Activated T-cell treated with anti-CD3 and anti-CD28 coated beads, Interleukin-2, amount 50 U/mL, for 48 hours (primary cell): ENCODE data around the gene WHRN.

ENCODE experiments used
- DNase-seq, 2 experiments: peaks; one replicate each; pipeline ENCODE4 v3.0.0-alpha.2; 2020

The WHRN gene

DNA sequence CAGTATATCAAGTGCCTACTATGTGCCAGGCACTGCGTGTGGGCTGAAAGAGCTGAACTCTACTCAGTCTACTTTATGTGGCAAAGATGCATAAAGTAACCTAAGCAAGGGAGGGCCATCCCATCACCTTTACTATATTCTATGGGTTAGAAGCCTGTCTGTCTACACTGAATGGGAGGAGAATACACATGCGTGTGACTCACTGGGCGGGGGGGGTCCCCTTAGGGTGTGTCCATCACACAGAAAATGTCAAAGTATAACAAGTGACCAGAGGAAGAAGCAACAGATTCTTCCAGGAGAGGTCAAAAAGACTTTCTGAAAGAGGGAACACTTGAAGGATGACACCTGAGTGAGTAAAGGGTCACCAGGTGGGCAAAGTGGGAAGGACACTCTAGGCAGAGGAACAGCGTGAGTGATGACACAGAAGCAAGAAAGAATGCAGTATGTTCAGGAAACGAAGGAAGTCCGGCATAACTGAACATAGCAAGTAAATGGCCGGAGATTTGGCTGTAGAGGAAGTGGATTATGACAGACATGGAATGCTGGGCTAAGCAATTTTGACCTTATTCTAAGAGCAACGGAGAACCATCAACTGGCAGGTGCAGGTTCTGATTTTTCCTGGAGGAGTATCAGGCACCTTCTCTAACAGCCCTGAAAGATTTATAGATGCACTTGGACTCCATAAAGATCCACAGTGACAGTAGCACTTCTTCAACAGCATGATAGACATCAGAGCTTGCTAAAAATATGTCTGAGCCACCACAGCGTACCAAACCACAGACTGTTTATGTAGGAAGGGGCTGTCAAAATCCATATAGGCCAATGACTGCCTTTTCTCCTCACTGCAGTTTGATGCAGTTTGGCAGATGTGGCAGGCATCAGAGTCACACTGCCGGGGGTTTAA is 8.0 kb upstream of the WHRN start:
- no peak for DNase-seq

DNA sequence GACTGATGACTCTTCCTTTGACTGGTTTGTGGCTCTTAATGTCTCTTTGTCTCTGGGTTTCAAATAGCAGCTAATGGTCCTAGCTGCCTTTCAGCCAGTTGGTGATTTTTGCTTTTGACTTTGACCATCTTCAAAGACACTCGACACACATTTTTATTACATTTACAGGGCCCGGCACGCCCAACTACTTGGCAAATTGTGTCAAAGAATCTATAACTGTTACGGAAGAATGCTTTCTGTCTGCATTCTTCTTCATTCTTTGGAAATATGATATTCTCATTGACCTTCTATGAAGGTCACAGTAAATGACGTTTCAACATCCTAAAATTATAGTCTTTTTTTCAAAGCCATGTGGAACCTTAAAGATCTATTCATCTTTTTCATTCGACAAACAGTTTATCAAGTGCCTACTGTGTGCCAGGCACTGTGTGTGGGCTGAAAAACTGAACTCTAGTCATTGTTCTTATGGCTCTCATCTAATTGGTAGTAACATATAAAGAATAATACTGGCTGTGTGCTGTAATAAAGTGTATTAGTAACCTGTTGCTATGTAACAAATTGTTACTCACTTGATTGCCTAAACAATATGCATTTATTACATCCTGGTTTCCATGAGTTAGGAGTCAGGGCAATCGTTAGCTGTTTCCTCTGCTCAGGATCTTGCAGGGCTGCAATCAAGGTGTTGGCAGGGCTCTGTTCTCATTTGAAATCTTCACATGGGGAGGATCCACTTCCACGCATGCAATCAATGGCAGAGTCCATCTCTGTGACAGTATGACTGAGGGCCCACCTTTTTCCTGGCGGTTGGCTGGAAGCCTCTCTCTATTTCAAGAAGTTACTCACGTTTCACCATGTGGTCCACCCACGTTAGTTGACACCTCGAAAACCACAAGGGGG is 7.0 kb upstream of the WHRN start:
- no peak for DNase-seq

DNA sequence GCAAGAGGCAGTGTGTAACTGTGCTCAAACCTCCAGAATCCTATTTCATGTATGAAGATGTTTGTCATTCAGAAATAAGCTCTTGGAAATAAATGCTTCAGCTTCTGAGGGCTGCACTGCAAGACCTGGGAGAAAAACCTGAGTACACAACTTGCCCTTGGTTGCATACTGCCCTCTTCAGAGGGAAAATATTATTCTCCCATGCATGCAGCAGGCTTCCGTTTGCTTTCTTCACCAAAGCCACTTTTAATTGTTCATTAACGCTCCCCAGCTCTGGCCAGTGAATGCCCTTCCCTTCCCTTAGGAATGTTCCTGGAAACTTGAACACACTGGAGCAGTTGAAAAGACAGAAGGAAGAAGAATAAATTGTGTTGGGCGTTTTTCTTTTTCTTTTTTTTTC is 2.5 kb upstream of the WHRN start:
- no peak for DNase-seq

DNA sequence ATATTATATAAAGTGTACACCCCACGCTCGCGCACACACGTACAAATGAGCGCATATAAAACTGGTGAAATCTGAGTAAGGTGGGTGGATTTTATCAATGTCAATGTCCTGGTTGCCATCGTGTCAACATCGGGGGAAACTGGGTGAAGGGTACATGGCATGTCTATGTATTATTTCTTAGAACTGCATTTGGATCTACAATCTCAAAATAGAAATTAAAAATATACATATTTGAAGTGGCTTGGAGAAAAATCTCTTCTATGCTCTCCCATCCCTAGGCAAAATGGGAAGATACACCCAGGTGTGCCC is 763 bp upstream of the WHRN start:
- no peak for DNase-seq

DNA sequence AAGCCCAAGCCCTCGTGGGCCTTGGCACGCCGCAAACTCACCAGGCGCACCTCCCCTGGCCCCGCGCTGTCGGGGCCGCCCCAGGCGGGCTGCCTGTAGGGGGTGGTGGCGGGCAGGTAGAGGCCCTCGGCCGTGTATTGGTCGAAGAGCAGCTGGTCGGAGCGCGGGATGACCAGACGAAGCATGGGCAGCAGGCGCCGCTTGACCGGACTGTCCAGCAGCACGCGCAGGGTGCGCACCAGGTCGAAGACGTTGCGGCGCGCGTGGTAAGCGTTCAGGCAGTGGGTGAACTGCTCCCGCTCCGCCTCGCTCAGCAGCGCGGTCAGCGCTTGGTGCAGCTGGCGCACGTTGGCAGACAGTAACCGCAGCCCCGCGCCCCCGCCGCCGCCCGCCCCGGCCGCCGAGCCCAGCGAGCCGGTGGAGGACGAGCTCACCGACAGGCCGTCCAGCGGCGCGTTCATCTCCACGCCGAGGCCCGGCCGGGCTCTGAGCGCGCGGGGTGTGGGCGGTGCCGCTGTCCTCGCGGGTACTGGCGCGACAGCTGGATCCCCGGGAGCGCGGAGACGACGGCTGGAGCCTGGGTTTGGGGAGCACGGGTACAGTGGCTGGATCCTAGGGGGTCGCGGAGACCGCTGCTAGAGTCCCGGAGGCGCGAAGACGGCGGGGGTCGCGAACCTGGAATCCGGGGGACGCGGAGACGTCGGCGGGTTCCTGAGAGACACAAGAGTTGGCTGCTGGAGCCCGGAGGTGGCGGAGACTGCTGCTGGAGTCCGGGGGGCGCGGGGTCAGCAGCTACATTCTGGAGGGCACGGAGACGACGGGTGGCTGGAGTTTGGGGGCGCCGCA is 709 bp downstream of the WHRN start:
- DNase-seq: peak; percentile 60 to 68

DNA sequence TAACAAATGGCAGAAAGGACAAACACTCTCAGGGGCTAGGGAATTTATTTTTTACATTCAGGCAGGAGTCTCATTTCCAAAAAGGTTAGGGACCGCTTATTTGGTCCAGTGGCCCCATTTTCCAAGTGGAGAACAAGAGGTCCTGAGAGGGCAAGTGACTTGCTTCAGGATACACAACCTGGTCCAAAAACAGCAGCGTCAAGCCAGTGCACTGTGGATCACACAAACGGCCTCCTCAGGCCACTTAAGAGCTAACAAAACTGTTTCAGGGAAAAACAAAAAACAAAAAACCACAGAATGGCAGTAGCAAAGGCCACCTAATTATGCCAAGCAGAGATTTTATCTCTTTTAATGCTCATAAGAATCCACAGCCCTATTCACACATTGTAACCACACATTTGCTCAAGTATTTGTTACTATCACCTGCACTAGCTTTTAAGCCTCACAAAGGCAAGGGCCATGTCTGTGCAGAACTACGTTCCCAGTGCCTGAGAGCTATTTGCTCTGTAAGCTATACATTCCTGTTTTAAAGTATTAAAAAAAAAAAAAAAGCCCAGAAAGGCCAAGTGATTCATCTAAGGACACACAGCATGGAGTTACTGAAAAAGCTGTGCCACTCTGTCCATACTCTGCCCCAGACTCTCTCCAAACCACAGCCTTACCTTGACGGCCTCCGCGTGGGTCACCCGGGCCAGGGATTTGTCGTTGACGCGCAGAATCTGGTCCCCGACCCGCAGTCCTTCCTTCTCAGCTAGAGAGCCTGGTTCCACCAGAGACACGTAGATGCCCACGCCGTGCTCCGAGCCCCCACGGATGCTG is 1.5 kb downstream of the WHRN start:
- no peak for DNase-seq

DNA sequence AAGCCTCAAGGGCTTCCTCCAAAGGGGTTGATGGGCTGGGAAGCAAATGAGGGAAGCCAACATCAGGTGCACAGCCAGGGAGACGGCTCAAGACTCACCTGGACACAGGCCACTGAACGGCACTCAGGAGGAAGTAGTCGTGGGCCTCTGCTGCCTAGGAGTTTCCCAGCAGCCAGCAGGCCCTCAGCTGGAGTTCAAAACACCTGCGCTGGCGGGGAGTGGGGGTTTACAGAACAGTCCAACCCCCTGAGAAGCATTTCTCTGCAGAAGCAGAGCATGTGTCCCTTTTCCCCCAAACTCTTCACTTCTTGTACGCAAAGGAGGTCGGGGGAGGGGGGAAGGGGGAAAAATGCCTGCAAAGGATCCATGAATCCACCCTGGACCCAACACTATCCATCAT is 2.3 kb downstream of the WHRN start:
- no peak for DNase-seq

DNA sequence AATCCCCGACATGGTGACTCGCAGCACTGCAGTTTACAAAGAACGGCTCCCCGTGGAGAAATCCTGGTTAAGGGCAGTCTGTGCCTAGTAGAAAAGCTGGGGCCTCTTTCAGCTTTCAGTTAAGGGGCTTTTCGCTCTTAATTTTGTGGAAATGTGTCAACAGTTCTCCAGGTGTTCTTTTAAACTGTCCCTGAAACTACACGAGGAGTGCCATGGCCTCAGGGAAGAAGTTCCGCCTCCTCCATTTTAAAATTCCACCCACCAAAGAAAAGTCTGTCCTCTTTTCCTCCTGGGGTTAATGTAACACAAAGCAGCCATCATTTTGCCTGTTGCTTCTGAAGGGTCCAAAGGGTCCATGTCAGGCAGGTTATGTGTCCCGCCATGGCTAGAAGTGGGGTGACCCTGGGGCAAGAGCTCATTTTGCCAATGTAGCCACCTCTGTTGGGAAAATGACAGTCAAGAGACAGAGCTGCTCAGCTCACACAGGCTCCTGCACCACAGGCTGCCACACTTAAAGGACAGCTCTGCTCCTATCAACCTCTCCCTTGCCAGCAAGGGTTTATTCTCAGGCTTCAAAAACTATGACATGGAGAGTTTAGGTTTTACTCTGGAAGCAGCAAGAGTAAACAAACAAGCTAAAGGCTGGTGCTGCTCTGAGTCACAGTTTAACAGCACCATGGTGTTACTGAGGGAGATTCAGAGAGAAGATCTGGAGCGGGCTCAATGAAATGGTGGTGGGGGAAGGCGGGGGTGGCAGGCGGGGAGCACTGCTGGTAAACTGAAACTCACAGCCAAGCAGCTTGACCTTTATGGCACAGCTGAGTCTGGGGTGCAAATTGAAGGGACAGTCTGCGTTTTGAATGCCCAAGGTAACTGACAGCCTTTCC is 3.2 kb downstream of the WHRN start:
- no peak for DNase-seq

DNA sequence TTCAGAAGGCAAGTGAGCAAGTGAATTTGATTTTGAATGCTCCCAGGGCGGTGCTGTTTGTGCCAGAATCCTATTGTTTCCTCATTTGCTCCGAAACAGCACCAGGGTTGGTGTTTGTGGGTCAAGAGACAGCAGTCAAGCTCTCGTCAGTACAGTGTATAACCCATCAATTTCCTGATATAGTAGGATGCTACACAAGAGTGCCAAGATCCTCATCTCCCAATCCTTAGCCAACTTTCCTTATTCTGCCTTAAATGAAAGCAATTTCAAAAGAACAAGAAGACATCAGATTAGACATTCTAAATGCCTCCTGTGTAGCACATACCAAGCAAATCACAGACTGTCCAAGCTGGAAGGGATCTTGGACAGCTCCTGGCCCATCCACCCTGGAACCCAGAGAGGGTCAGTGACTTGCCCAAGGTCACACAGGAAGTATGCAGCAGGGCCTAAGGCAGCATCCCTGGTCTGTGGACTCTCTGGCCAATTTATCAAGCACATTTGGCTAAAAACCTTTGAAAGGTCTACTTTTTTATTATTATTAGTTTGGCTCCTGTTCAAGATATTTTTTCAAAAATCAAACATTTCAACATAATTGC is 4.5 kb downstream of the WHRN start:
- DNase-seq: no peak

DNA sequence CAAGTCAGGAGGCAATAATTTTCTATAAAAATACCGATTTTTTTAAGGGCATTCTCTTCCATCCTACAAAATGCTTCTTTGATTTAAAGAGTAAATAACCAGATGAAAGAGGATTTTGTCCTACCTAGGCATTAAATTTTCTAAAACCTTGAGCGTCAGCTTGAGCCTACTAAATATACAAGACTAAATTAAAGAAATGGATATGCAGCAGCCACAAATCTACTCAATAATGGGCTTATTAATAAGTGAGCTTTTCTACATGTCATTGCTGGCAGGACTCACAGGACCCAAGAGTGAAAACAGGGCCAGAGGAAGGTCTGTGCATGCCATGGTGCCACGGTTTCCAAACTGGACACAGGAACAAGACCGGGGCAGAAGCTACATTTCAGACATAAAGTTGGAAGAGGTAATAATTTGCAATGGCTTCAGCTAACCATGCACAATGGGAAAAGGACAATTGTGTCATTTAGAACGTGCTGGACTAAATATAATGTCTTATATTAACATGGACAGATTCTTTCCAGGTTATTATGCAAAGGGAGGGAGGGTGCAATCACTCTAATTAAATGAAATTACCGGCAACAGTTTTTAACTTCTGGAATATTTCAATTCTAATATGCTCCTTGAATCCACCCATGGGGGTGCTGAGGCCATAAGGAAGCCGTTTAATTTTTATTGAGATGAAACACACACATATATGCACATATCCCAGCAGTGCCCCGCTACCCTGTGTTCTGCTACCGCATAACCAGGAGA is 5.2 kb downstream of the WHRN start:
- no peak for DNase-seq

DNA sequence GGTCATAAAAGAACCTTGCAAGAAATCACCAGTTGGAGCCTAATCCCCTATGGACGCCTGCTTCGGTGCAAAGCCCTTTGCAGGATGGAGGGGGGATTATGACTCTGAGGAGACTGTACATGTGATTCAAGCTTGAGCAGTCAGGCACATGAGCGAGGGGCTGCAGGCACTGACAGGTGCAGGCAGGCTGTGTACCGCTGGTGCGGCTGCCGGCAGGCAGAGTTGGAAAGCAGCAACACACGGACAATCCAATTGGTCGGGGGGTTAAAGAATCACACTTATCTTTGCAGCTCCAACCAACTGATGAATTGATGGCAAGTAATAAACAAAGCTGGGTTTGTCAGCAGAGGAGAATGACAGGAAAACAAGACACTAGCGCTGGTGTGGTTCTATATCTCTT is 5.7 kb downstream of the WHRN start:
- no peak for DNase-seq

DNA sequence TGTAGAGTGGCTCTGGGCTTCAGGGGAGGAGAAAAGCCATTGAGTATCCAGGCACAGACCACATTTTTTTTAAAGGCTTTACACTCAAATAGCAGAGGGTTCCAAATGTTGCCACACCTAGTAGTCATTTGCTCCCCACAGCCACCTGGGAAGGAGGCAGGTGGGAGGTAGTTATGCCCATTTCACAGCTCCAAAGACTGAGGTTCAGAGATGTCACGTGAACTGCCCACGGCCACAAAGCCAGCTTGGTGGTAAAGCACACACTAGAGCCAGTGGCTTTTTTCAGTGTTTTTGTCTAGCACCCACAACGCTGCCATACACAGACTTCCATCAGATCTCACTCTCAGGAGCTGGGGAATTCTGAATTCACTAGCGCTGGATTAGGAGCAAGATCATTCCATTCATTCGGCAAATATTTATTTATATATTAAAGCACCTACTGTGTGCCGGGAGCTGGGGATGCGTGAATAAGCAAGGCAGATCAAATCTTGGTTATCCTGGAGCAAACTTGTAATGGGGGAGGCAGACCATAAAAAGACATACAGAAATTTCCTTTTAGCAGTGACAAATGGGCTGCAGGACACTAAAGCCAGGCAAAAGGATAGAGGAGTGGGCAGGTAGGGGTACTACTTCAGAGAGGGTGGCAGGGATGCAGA is 7.4 kb downstream of the WHRN start:
- no peak for DNase-seq

DNA sequence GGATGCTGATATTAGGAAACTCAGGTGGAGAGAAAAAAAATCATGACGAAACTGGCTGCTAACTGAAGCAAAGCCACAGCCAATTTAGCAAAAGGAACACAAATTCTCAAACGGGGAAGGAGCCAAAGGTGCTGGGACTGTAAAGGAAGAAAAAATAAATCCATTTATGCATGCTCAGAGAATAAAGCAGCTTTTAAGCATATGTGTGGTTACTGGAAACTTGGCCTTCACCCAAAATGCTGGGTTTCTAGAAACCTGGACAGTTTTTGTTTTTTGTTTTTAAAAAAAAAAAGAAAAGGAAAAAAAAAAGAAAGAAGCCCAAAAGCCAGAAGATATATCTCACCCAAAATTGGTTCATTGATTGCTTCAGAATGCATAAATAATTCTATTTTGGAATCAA is 8.0 kb downstream of the WHRN start:
- DNase-seq: no peak

DNA sequence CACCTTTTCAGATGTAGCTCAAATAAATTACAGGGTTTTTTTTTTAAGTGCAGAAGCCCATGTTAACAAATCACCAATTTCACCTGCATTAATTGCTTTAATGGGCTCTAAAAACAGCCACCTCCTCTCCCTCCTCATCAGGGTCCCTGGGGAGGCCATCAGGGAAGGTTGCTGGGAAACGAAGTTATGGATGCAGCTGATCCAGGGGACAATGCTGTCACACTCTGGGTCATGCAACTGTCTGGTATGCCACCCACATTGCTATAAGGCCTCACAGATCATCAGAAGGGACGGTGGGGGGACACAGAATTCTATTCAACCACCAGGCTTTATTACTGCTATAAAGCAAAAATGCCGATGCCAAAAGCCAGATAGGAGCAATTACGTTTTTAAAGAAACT is 9.3 kb downstream of the WHRN start:
- no peak for DNase-seq

DNA sequence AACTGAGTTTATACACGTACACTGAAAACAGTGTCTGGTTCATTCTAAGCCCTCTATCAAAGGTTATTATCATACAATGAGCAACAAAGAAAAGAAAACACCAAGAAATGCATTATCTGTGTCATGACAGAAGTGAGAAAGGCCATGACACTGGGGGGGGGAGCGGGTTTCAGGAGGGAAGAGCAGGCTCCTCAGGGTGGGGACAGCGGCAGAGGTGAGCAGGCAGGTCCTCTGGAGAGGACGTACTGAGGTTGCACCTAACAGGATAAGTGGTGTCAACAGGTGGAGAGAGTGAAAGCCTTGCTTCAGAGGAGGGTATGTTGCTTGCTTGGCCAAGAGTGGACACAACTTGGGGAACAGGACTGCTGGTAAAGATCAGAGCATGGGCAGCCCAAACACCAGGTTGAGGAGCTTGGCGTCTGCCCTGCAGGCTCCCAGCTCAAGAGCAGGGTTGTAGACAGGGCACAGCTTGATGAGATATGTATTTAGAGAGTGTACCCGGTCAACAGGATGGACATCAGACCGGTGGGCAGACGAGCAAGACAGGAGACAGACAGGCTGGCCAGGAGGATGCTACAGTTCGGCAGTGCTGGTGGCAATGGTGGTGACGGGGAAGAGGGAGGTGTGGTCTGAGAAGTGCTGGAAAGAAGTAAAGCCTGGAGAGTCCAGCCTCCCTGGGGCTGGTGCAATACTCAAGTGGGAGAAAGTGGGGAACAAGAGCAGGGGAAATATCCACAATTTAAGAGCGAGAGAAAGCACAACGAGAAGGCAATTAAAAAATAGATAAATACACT is 10.3 kb downstream of the WHRN start:
- no peak for DNase-seq

DNA sequence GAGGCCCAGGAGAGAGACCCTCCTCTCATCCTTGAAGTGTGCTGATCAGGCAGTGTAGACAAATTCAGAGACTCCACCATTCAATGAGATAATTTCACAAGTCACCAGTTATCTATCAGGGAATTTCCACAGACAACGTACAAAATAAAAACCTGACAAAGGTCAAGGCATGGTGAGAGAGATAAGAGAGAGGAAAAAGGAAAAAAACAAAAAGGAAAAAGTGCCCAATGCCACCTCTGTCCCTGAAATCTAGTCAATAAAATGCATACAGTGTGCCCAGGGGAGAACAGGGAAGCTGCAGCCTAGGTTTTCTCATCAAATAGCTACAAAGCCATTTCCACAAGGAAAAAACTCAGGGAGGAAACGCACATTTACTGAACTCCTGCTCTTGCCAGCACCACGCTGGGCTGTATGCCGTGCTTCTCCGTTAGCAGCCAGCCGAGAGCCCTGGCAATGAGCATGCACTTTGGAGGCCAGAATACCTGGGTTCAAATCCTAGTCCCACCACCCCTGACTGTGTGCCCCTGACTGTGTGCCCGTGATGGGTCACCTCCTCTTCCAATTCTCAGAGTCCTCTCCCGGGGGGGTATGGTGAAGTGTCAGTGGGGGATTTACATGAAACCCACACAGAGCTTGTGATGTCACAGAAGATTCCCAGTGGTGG is 11.6 kb downstream of the WHRN start:
- no peak for DNase-seq

DNA sequence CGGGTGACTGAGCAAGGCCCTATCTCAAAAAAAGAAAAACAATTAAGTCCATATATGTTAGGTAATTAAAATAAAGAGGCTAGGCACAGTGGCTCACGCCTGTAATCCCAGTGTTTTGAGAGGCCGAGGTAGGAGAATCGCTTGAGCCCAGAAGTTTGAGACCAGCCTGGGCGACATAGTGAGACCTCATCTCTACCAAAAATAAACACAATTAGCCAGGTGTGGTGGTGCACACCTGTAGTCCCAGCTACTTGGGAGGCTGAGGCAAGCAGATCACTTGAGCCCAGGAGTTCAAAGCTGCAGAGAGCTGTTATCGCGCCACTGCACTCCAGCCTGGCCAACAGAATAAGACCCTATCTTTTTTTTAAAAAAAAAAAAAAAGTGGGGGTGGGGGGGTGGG is 12.3 kb downstream of the WHRN start:
- no peak for DNase-seq

DNA sequence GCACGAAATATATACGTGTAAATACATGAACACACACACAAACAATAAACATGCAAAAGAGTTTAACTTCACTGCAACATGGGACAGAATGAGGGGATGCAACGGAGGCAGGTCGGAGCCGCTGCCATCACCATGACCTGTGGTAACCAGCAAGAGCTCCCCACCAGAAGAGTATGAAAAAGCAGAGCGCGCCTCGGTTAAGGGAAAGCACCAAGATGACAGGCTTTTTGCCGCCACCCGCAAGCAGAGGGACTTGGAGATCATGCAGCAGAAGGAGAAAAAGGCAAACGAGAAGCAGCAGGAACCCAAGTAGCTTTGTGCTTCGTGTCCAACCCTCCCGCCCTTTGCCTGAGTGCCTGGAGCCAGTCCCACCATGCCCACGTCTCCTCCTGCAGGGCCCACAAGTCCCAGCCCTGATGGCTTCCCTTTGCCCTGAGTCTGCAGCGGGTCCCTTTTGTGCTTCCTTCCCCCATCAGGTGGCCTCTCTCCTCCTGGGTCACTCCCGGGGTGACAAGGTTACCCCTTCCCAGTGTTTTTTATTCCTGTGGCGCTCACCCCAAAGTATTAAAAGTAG is 13.8 kb downstream of the WHRN start:
- no peak for DNase-seq
